Measurements from ENCODE around the gene PADI4.
"Not testable (repeated sequence)": the region's sequence is repeated elsewhere in the genome, so short reads cannot be mapped to it uniquely, and the experiment has no call there.

Gene PADI4

GRCh38 chr1:17313530-17314309 lies 5.7 kb downstream of the PADI4 start:
- no peak for DNase-seq (ENCODE audit: low read depth in 3 of 3)

- no peak for DNase-seq (ENCODE audit: low read depth in 3 of 3)
Measured at GRCh38 chr1:17314491-17314971, 6.5 kb downstream of the PADI4 start.

GRCh38 chr1:17315542-17316130 lies 7.6 kb downstream of the PADI4 start:
- no peak for DNase-seq (ENCODE audit: low read depth in 3 of 3)

GRCh38 chr1:17316704-17317103 lies 8.7 kb downstream of the PADI4 start:
- no peak for DNase-seq (ENCODE audit: low read depth in 3 of 3)

GRCh38 chr1:17318262-17318661 lies 10.3 kb downstream of the PADI4 start:
- DNase-seq (ENCODE audit: low read depth in 3 of 3) = no peak

GRCh38 chr1:17319561-17320350 lies 11.8 kb downstream of the PADI4 start:
- no peak for DNase-seq (ENCODE audit: low read depth in 3 of 3)

- not testable (repeated sequence) for DNase-seq (ENCODE audit: low read depth in 3 of 3)
Measured at GRCh38 chr1:17321857-17322390, 13.9 kb downstream of the PADI4 start.

GRCh38 chr1:17328855-17329254 lies 20.9 kb downstream of the PADI4 start:
- no peak for DNase-seq (ENCODE audit: low read depth in 3 of 3)

- DNase-seq (ENCODE audit: low read depth in 3 of 3) = no peak
Measured at GRCh38 chr1:17329610-17330009, 21.6 kb downstream of the PADI4 start.

- no peak for DNase-seq (ENCODE audit: low read depth in 3 of 3)
Measured at GRCh38 chr1:17330856-17331255, 22.9 kb downstream of the PADI4 start.

GRCh38 chr1:17333081-17333480 lies 25.1 kb downstream of the PADI4 start:
- DNase-seq (ENCODE audit: low read depth in 3 of 3) = no peak

GRCh38 chr1:17335821-17336710 lies 28.1 kb downstream of the PADI4 start:
- DNase-seq (ENCODE audit: low read depth in 3 of 3) = peak; percentile 43 to 73 (median 60)

GRCh38 chr1:17338706-17339493 lies 30.9 kb downstream of the PADI4 start:
- DNase-seq (ENCODE audit: low read depth in 3 of 3) = no peak

- DNase-seq (ENCODE audit: low read depth in 3 of 3) = no peak
Measured at GRCh38 chr1:17339521-17339920, 31.5 kb downstream of the PADI4 start.

- no peak for DNase-seq (ENCODE audit: low read depth in 3 of 3)
Measured at GRCh38 chr1:17340358-17340757, 32.4 kb downstream of the PADI4 start.

- DNase-seq (ENCODE audit: low read depth in 3 of 3) = no peak
Measured at GRCh38 chr1:17342014-17342441, 34.0 kb downstream of the PADI4 start.

GRCh38 chr1:17345506-17345905 lies 37.5 kb downstream of the PADI4 start:
- DNase-seq (ENCODE audit: low read depth in 3 of 3) = not testable (repeated sequence)

GRCh38 chr1:17346046-17346789 lies 38.2 kb downstream of the PADI4 start:
- no peak for DNase-seq (ENCODE audit: low read depth in 3 of 3)

GRCh38 chr1:17347769-17348592 lies 40.0 kb downstream of the PADI4 start:
- DNase-seq (ENCODE audit: low read depth in 3 of 3) = no peak
